Inflammatory macrophage treated with lipopolysaccharide for 1 hour (primary cell): ENCODE data around the gene SVIL.
"Not testable (repeated sequence)": the region's sequence is repeated elsewhere in the genome, so short reads cannot be mapped to it uniquely, and the experiment has no call there.

Experiments
- DNase-seq, 2 donors: peaks; one replicate each; pipeline ENCODE4 v3.0.0-alpha.2; 2020 to 2022

The SVIL gene

GRCh38 chr10:29574212-29575097 lies 60.3 kb downstream of the SVIL start:
- DNase-seq = not testable (repeated sequence)

- DNase-seq = not testable (repeated sequence)
Measured at GRCh38 chr10:29570248-29570647, 64.5 kb downstream of the SVIL start.

GRCh38 chr10:29569795-29570194 lies 65.0 kb downstream of the SVIL start:
- DNase-seq = no peak

DNA sequence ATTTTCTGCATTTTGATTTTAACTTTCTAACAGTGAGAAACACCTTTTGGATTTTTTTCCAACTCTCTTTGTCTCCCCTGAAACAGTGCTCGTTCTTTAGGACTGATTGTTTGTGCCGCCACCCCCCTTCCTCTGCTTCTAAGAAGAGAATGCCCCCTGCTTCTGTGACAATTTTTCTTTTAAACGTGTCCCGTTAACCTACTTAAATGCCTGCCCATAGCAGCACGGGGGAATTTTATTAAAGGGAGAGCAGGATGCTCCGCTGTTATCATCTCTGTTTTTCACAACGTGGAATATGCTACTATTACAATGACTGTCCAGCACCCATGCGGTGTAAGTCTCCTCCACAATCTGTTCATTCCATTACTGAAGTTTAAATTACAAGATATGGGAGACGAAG lies 67.8 kb downstream of the SVIL start:
- DNase-seq = no peak

DNA sequence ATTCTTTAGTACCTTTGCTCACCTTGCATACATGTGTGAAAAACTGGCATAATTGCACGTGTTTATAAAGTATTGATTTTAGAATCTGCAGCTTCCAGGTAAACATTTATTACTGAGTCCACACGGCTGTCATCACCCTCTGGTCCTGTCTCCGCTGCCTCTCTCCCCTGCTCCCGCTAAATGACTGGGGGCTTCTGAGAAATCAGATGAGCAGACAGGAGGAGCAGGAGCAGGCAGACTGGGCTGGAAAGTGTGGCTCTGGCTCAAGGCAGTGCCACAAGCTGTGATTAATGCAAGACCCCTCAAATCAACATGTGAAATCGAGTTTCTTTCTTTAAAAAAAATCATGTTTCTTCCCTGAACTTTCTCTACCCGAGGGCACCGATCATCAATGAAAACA lies 68.6 kb downstream of the SVIL start:
- DNase-seq = not testable (repeated sequence)

DNA sequence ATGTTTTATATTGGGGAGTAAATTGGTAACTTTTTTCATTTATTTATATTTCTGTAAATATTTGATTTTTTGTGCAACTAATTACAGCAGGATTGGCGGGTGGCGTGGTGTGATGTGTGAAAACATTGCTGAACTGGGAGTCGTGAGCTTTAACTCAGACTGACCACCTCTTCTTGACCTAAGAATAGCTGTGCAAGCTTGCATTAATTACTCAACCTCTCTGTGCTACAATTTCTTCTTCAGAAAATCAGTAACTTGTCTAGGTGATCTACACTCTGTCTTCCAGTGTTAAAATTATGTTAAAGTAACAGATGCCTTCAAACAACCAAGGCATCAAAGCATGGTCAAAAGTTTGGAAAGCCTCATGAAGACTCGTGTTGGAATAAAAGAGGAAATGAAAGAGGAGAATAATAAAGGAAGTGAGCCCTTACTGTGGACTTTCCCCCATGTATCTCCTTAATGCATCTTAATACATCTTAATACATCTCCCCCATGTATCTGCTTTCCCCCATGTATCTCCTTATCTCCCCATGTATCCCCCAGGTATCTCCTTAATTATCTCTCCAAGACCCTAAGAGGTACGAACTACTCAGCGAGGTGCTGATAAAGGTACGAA lies 71.2 kb downstream of the SVIL start:
- peak; percentile 64 to 65 for DNase-seq

DNA sequence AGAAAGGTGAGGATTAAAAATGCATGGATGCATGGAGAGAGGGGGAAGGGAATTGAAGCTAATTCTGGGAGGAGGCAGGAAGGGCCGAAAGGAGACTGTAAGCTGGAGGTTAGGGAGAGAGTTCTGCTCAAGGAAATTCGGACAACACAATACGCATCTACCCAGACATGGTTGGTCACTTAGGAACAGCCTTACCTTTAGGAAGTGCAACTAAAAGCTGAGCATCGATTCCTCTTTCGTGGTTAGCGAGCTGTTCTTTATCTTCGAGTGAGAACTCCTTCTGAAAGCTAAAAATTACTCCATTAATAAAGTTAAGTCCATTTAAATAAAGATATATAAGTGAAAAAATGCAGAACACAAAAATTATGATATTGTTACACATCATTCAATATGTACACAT lies 71.8 kb downstream of the SVIL start:
- not testable (repeated sequence) for DNase-seq

- DNase-seq = no peak
Measured at GRCh38 chr10:29559996-29560395, 74.8 kb downstream of the SVIL start.

GRCh38 chr10:29557665-29558064 lies 77.1 kb downstream of the SVIL start:
- no peak for DNase-seq

GRCh38 chr10:29555746-29556481 lies 78.9 kb downstream of the SVIL start:
- peak in 1 of 2 donors; percentile 31 for DNase-seq

- peak; percentile 73 to 79 for DNase-seq
Measured at GRCh38 chr10:29555091-29555745, 79.6 kb downstream of the SVIL start.

- peak; percentile 50 to 76 for DNase-seq
Measured at GRCh38 chr10:29554660-29555059, 80.1 kb downstream of the SVIL start.

- DNase-seq = peak; percentile 26 to 50
Measured at GRCh38 chr10:29553544-29554250, 81.1 kb downstream of the SVIL start.

- not testable (repeated sequence) for DNase-seq
Measured at GRCh38 chr10:29553116-29553515, 81.7 kb downstream of the SVIL start.

- not testable (repeated sequence) for DNase-seq
Measured at GRCh38 chr10:29549493-29549892, 85.3 kb downstream of the SVIL start.

- no peak for DNase-seq
Measured at GRCh38 chr10:29546773-29547313, 87.9 kb downstream of the SVIL start.

- DNase-seq = no peak
Measured at GRCh38 chr10:29545122-29545521, 89.6 kb downstream of the SVIL start.

- no peak for DNase-seq
Measured at GRCh38 chr10:29543715-29544114, 91.1 kb downstream of the SVIL start.

DNA sequence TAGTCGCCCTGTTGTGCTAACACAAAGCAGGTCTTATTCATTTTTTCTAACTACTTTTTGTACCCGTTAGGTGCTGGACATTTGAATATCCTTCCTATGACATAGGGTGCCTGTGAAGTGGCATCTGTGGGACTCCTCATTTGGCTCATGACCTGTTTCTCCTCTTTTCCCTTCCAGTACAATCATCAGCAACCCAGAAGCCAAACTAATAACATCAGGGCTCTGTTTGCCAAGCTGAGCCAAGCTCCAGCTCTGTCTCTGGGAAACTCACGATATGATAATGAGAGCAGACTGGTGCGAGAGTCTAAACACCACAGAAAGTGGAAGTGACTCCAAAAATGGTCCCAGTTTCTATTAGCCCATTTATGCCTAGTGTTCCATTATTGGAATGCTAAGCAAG lies 92.0 kb downstream of the SVIL start:
- DNase-seq = no peak

DNA sequence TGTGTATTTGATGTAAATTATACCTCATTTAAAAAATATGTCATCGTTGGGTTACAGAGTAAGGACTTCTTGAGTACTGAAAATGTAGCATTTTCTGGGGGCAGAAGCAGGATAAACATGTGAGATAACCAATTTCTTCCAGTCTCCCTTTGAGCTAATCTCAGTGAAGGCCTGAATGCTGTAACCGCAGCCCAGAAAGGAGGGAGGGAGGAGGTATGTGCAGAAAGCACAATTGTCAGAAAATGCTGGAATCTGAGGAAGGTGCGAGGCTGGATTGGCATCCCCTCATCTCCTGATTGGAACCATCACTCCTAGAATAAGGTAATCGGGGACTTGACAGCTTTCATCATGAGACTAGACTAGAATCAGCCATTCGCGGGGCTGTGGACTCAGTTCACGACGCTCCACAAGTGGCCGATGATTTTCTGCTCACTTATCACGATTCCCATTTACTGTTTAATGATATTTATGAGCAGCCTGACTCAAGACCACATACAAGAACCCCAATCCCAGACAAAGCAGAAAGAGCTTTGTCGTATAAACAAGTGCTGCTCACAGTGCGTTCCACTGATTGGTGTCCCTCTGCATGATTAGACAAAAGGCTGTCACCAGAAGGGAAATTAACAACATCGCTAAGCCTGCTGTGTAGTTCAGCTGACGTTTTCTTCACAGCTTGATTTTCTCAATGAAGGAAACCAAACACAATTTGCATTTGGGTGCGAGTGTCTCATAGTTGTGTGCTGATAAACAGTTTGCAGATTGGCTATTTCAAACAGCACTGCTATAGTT lies 93.2 kb downstream of the SVIL start:
- no peak for DNase-seq

DNA sequence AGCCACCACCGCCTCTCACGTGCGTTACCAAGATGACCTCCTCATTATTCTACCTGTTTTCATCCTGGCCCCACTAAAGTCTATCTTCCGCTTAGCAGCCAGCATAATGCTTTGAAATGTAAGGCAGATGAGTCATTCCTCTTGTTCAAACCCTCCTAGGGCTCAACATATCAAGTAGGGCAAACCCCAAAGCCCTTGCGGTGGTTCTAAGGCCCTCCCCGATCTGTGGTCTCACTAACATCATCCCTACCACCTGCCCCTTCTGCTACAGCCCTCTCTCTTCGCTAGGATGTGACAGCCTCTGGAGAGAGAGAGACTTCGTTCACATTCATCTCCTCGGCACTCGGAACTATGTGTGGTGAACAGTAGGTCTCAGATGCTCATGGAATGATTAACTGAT lies 94.8 kb downstream of the SVIL start:
- no peak for DNase-seq
